ENCODE results near the gene ATP8A2.
A peak's percentile ranks its signal among the peaks of the same experiment; 100 is the strongest.

ATP8A2 gene

GRCh38 chr13:25848812-25849745, 477.3 kb downstream of the ATP8A2 start:
- no peak for DNase-seq (ENCODE audit: low spot score)

GRCh38 chr13:25857830-25858229, 486.1 kb downstream of the ATP8A2 start:
- no peak for DNase-seq (ENCODE audit: low spot score)

GRCh38 chr13:25859528-25859927, 487.8 kb downstream of the ATP8A2 start:
- DNase-seq (ENCODE audit: low spot score), result no peak

GRCh38 chr13:25860265-25860664, 488.5 kb downstream of the ATP8A2 start:
- no peak for DNase-seq (ENCODE audit: low spot score)

- DNase-seq (ENCODE audit: low spot score), result no peak
Measured at GRCh38 chr13:25860862-25861261, 489.1 kb downstream of the ATP8A2 start.

- no peak for DNase-seq (ENCODE audit: low spot score)
Measured at GRCh38 chr13:25862156-25862555, 490.4 kb downstream of the ATP8A2 start.

GRCh38 chr13:25864116-25864515, 492.3 kb downstream of the ATP8A2 start:
- no peak for DNase-seq (ENCODE audit: low spot score)

- no peak for DNase-seq (ENCODE audit: low spot score)
Measured at GRCh38 chr13:25864936-25865335, 493.2 kb downstream of the ATP8A2 start.

- no peak for DNase-seq (ENCODE audit: low spot score)
Measured at GRCh38 chr13:25865391-25865790, 493.6 kb downstream of the ATP8A2 start.

GRCh38 chr13:25867038-25867437, 495.3 kb downstream of the ATP8A2 start:
- DNase-seq (ENCODE audit: low spot score), result no peak

- DNase-seq (ENCODE audit: low spot score), result no peak
Measured at GRCh38 chr13:25868490-25868889, 496.7 kb downstream of the ATP8A2 start.

- no peak for DNase-seq (ENCODE audit: low spot score)
Measured at GRCh38 chr13:25869941-25870340, 498.2 kb downstream of the ATP8A2 start.

- no peak for DNase-seq (ENCODE audit: low spot score)
Measured at GRCh38 chr13:25871389-25872125, 499.8 kb downstream of the ATP8A2 start.

- no peak for DNase-seq (ENCODE audit: low spot score)
Measured at GRCh38 chr13:25872481-25873241, 500.9 kb downstream of the ATP8A2 start.

GRCh38 chr13:25873242-25873612, 501.5 kb downstream of the ATP8A2 start:
- no peak for DNase-seq (ENCODE audit: low spot score)

GRCh38 chr13:25874064-25874737, 502.4 kb downstream of the ATP8A2 start:
- DNase-seq (ENCODE audit: low spot score), result no peak

GRCh38 chr13:25874907-25875306, 503.1 kb downstream of the ATP8A2 start:
- peak; percentile 52 for DNase-seq (ENCODE audit: low spot score)

GRCh38 chr13:25876247-25876646, 504.5 kb downstream of the ATP8A2 start:
- no peak for DNase-seq (ENCODE audit: low spot score)

- no peak for DNase-seq (ENCODE audit: low spot score)
Measured at GRCh38 chr13:25879466-25879865, 507.7 kb downstream of the ATP8A2 start.

- DNase-seq (ENCODE audit: low spot score), result no peak
Measured at GRCh38 chr13:25881136-25881926, 509.6 kb downstream of the ATP8A2 start.

- DNase-seq (ENCODE audit: low spot score), result no peak
Measured at GRCh38 chr13:25881971-25882451, 510.2 kb downstream of the ATP8A2 start.
